COLO668 (cell line): ENCODE results near the gene NSMF.
"Not testable (repeated sequence)": the region's sequence is repeated elsewhere in the genome, so short reads cannot be mapped to it uniquely, and the experiment has no call there.

Source experiments
- DNase-seq: peaks from one replicate; lab custom pipeline; 2025; ENCODE audit not compliant: unreplicated experiment; lab: John Stamatoyannopoulos, UW

The NSMF gene

DNA sequence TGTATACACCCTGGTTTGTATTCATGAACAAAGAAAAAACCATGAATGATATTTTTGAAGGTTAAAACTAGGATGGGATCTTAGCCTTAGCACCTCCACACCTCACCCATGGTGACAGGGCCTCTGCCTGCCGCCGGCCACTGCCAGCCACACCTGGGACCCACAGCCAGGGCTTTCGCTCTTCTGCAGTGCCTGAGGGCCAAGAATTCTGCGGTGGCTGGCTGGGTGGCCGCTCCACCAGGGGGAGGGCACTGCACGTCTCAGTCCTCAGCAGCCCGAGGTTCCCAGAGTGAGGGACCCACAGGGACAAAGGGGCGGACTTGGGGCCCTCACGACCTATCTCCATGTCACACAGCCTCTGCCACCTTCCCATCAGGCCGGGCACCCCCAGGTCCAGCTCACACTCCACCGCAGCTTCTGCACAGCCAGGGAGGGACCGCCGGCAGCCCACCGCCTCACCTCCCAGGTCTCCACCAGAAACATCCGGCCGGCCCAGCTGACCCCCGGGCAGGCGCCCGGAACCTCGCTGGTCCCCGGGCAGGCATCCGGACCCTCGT is 43.0 kb downstream of the NSMF start:
- no peak for DNase-seq

DNA sequence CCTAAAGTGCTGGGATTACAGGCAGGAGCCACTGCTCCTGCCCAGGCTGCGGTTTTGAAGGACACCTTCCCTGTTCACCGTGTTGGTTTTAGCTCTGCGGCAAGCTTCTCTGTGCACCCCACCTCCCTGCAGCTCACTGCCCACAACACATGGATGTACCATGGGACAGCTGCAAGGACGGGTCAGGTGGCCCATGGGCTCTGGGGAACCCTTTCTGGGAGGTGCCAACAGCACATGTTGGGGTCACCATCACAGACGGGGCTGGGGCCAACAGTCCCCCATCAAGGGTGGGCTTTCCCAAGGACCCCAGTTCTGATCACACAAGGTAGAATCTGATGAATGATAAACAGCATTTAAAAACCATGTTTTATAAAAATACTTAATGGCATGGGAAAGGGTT is 43.7 kb downstream of the NSMF start:
- DNase-seq, result no peak

DNA sequence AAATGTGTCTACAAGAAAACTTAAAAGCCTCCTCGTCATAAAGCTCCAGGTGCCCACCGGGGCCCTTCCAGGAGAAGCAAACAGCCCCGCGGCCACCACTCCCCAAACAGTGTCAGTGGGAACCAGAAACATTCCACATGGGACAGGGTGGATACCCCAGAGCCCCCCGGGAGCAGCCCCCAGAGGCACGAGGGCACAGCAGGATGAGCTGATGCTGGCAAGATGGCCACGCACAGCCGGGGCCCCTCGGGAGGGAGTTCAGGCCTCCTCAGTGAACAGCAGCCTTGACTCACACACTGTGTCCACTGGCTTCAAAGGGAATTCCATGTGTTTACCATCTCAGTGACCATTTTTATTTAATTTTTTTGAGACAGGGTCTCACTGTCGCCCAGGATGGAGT is 46.7 kb downstream of the NSMF start:
- DNase-seq, result no peak

DNA sequence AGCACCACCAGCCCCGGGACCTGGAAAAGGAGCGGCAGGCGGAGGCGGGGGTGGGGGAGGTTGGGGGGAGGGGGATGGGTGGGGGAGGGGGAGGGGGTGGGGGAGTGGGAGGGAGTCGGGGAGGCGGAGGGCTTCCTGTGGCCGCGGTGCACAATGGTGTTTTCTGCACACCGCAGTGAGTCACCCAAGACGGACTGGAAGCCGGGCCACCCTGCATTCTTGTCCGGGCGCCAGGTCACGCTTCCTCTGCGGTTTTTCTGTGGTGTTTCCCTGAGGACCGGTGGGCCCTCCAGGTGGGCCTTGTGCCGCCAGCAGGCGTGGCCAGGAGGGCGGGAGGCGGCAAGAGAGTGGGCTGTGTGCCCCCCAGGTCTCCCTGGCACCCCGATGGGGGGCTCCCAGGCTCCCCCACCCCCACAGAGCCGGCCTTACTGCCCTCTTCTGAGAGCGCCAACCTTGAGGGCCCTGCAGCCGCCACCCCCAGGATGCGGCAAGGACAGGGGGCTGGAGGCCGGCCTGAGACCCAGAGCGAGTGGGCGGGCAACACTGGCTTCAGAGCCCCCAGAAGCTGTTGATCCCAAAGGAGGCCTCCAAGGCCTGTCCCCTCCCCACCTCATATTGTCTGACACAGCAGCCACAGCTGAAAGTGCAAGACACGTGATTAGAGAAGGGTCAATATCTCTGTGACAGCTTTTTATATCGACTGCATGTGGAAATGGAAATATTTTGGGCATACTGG is 47.3 kb downstream of the NSMF start:
- DNase-seq, result no peak

DNA sequence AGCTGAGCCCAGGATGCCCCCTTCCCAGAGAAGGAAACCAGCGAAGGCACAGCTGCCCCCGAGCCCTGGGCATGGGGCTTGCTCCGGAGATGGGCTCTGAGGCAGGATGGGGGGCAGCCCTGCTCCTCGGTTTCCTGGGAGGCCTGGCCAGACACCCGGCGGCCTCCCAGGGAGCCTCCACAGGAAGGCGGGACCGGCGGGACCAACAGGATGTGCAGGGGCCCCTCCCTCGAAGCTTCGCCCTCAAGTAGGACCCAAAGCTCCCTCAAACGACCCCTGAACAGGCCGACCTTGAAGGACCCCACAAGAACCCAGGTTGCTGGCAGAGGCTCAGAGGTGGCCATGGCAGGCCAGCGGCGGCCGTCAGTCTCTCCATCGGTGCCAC is 47.9 kb downstream of the NSMF start:
- no peak for DNase-seq

DNA sequence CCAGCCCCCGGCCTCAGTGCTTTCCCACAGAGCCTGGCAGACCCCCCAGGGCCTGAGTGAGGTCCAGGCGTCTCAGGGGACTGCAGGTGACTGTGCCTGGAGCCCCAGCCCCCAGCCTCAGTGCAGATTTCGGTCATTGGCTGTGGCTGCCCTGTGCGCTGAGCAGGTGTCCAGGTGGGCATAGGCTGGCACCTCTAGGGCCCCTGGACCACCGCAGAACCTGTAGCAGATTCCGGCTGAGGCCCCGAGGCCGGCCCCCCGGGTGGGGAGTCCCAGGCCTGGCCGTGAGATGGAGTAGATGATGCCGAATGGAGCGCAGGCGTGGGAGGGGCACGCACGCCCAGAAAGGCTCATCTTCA is 48.3 kb downstream of the NSMF start:
- no peak for DNase-seq

DNA sequence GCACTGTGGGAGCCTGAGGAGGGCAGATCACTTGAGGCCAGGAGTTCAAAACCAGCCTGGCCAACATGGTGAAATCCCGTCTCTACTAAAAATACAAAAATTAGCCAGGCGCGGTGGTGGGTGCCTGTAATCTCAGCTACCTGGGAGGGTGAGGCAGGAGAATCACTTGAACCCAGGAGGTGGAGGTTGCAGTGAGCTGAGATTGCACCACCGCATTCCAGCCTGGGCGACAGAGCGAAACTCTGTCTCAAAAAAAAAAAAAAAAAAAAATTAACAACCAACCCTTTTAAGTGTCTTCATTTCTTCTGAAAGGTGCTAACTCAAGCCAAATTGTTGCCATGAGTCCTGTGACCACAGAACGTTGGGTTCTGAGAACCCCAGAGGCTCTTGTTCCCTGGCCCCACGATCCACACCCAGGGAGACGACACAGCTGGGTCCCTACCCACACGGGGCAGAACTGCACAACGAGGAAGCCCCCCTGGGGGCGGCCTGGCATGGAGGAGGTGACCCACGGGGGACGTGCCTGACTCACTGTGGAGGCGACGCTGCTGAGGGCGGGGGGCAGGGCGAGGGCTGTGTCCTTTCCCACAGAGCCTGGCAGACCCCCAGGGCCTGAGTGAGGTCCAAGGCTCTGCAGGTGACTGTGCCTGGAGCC is 48.8 kb downstream of the NSMF start:
- DNase-seq, result not testable (repeated sequence)

DNA sequence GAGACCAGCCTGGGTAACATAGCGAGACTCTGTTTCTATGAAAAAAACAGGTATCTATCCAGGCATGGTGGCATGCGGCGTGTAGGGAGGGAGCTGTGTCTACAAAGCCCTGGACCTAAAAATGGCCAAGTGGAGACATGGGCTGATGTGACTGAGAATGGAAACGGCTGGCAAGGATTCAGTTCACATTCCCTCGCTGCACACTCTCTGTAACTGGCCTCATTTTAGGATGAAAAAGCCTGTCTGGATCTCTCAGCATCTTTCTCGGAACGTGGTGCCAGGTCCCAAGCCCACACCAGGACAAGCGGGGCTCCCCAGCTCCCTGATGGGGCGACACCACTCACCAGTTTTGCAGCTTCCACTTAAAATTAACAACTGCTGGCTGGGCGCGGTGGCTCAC is 49.6 kb downstream of the NSMF start:
- DNase-seq, result no peak

DNA sequence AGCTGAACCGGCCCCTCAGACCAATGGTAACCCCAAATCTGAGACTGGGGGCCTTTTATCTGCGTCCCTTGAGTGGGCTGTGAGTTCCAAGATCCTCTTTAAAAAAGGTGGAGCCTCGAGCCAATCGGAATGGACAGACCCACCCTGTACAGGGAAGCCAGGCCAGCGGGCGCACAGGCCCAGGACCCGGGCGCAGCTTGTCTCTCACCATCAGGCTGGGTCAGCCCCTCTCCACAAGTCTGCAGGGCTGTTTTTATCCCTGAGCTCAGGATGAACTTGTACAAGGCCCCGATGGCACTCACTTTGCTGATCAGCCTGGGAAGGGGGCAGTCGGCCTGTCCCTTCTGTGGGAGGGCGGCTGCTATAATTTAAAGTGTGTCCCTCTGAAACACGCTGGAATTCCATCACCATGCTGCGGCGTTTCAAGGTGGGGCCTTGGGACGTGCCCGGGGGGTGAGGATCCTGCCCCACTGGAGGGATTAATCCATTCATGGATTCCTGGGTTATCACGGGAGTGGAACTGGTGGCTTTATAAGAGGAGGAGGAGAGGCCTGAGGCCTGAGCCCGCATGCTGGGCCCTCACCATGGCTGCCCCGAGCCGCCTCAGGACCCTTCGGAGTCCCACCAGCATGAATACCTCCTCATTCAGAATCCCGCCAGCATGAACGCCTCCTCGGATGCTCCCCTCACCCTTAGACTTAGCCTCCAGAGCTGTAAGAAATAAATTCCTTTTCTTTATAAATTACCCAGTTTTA is 50.3 kb downstream of the NSMF start:
- no peak for DNase-seq

DNA sequence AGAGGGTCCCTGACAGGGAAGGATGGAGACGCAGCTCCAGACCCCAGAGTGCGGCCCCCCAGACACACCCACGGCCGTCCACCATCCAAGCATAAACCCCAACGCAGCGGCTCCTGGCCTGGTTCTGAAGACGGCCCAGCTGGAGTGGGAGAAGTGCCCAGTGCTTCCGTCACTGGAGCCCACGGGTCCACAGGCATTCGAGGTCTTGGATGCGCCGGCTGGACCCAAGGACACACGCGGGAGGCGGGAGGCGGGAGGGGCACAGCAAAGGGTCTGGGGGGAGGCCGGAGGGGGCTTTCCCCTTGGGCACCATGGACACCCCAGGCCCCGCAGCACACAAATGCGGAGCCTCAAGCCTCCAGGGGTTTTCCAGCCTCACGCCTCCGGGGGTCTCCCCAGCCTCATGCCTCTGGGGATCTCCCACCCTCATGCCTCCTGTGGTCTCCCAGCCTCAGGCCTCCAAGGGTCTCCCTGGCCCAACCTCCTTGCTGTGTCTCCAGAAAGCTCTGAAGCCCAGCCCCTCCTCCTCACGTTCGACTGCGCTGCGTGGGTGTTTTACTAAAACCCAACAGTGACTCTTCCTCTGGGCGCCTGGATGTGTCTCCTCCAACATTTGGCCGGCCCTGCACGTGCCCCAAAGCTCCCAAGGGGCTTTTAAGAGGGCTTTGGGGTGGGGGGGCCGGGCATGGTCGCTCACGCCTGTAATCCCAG is 51.4 kb downstream of the NSMF start:
- DNase-seq, result no peak

DNA sequence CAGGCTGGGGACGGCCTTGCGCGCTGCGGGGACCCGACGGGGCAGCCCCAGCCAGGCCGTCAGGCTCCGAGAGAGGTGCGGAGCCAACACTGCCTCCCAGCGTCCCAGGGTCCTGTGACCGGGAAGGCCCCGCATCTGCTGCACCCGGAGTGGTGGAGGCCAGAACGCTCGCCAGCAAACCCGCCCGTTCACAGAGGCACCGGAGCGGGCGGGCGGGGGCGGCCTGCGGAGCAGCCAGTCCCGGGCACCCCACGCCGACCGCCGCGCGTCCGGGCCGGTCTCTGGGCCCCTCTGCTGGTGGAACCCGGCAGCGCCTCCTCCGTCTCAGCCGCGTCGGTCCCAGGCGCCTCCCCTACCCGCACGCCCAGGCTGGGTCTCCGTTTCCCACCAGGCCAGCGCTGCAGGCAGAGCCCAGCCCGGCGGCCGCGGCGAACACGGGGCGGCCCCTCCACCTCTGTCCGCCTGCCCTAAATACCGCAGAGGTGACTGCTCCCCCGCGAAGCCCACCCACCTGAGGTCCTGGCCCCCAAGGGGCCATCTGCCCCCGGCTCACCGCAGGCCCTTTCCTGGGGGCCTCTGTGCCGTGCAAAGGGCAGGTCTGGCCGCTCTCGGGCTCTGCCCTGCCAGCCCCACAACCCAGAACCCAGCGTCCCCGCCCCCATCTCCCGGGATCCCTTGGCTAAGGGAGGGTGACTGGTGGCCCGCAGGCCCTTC is 52.1 kb downstream of the NSMF start:
- peak; percentile 71 for DNase-seq

DNA sequence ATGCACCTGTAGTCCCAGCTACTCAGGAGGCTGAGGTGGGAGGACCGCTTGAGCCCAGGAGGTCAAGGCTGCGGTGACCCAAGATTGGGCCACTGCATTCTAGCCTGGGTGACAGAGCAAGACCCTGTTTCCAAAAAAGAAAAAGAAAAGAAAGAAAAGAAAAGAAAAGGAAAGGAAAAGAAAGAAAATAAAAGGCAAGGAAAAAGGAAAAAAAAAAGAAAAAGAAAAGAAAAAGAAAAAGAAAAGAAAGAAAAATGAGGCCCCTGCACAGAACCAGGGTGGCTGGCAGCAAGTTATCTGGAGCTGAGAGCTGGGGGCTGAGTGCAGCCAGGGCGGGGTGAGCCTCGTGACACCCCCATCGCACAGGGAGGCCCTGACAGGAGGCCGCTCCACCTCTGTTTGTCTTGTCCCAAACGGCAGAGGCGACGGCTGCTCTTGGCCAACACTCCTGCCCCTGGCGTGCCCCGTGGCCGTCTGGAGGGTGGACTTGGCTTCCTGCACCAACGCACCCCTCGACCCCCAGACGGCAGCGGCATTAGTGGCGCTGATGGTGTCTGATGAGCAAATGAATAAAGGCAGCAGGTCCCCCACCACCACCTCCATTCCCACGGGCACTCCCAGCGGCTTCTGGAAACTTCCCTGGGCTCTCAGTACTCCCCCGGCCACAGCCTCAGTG is 52.9 kb downstream of the NSMF start:
- no peak for DNase-seq

DNA sequence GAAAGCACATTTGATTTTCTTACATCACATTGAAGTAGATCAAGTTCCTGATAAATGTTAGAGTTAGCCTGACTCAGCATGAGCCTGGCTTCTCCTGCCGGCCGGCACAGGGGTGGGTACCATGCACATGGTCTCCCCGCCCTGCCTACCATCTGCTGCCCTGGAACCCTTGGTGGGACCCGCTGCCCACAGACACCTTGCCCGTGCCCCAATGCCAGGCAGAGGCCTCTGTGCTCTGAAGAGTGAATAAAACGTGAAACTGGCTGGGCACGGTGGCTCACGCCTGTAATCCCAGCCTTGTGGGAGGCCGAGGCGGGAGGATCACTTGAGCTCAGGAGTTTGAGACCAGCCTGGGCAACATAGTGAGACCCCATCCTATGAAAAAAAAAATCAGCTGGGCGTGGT is 53.5 kb downstream of the NSMF start:
- no peak for DNase-seq

DNA sequence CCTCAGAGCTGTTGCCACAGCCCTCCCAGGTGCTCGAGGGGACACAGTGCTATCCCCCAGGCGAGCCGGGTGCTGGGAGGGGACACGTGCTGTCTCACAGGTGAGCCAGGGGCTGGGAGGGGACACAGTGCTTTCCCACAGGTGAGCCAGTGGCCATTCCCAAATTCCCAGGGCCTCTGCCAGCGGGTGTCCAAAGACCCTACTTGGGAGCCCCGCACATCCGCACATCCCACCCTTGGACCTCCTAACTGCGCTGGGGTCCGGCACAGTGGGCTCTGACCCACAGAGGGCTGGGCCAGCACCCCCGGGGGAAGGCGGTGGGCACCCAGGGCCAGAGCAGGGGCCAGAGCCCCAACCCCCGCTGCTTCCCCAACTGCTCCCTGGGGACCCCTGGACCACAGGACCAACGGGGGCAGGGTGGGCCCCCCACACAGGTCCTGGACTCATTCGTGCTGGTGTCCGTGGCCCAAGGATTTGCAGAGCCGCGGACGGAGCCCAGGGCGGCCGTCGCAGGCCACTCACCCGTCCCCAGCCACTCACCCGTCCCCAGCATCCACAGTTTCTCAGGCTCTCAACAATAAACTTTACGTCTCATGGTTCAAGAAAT is 54.1 kb downstream of the NSMF start:
- DNase-seq, result no peak

DNA sequence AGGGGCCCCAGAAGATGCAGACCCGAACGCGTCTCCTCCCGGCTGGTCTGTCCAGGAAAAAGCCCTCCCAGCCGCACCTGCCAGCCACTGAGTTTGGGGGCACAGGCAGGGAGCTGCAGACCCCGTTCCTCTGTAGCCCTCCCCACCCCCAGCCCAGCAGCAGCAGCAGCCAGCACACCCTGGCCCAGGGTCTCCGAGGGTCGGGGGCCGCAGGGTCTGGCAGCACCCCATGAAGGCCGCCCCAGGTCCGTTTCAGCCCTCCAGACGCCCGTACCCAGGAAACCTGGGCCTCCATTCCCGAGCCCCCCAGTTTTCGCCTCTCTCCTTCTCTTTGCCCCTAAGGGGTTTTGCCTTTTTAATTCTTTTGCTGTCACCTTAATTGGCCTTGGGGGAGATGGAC is 55.9 kb downstream of the NSMF start:
- DNase-seq, result no peak

DNA sequence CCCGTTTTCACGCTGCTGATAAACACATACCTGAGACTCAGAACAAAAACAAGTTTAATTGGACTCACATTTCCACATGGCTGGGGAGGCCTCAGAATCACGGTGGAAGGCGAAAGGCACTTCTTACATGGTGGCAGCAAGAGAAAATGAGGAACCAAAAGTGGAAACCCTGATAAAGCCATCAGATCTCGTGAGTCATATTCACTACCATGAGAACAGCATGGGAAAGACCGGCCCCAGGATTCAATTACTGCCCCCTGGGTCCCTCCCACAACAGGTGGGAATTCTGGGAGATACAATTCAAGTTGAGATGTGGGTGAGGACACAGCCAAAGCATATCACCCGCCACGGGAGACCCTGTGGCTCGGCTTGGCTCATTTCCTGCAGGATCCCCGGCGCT is 56.4 kb downstream of the NSMF start:
- DNase-seq, result no peak

DNA sequence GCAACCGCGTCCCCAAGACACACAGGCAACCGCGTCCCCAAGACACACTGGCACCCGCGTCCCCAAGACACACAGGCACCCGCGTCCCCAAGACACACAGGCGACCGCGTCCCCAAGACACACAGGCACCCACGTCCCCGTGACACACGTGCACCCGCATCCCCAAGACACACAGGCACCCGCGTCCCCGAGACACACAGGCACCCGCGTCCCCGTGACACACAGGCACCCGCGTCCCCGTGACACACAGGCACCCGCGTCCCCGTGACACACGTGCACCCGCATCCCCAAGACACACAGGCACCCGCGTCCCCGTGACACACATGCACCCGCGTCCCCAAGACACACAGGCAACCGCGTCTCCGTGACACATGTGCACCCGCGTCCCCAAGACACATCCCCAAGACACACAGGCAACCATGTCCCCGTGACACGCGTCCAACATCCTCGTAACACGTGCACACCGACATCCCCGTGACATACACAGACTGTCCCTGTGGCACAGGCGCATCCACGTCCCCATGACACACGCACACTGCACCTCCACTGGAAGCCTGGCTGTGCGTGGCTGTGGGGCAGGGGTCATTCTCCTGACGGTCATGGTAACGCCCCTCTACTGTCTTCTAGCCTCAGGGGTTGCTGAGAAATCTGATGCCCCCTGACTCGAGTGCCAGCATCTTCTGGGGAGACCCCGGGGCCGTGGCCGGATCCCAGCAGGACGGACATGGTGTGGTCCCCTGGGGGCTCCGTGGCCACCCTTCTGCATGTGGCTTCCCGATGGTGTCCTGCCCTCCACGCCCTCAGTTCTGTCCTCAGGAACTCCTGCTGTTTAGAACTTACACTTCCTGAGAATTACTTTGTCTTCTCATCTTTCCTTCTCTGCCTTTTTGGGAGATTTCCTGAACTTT is 60.3 kb downstream of the NSMF start:
- no peak for DNase-seq

DNA sequence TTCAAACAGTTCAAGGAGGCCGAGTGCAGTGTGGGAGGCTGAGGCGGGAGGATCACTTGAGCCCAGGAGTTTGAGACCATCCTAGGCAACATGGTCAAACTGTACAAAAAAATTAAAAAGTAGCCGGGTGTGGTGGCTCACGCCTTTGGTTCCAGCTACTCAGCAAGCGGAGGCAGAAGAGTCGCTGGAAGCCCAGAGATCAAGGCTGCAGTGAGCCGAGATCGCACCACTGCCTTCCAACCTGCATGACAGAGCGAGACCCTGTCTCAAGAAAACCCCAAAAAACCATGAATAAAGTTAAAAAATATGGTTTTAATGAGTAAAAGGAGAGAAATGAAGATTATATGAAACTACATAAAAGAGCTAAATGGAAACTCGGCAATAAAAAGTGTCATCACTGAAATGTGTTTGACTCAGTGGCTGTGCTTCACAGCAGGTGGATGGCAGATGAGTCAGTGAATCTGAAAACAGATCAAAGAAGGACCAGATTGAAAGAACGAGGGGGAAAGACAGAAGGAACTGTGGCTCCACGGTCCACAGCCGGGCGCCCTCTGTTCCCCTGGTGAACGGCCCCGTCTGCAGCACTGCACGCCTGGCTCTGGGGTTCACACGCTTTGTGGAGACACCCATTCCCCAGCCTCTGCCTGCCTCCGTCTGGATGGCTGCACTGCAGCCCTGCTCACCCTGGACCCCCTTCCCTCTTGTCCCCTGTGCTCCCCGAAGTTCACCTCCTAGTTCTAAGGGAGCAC is 61.3 kb downstream of the NSMF start:
- DNase-seq, result no peak
